AG04450 (cell line): ENCODE measurements around the gene BCDIN3D. TPM values are rescaled to one million over a fixed set of nuclear protein-coding genes. Genes with fewer than 3 reads are reported as not detected.
A peak's percentile ranks its signal among the peaks of the same experiment; 100 is the strongest.

Experiments used
- CTCF ChIA-PET: fragments of 300-600, 350-600 bp; formaldehyde crosslinking; extraction: SDS; loops from one replicate; lab custom pipeline; 2022; ENCODE audit warnings: antibody characterized with exemption, inconsistent platforms; lab: Charles Lee
- POLR2A ChIA-PET: fragments of 350-600 bp; formaldehyde crosslinking; extraction: SDS; loops from one replicate; lab custom pipeline; 2021; ENCODE audit warnings: antibody characterized with exemption, inconsistent platforms; lab: Yijun Ruan, JAX
- DNase-seq: peaks from one replicate; pipeline ENCODE4 v3.0.0-alpha.2; 2011; ENCODE audit warnings: low read depth, low spot score
- H3K27ac ChIP-seq: one replicate; pipeline ENCODE4 v1.5.1; 2012; ENCODE audit warnings: low read depth, low read length, control low read depth
- H3K27me3 ChIP-seq: one replicate; pipeline ENCODE4 v1.6.0; 2012; ENCODE audit warnings: low read length; ENCODE audit not compliant: control insufficient read depth, insufficient read depth
- H3K4me3 ChIP-seq: 2 replicates; pipeline ENCODE4 v1.5.1; 2011; ENCODE audit warnings: mild to moderate bottlenecking, low read depth, low read length, control low read depth
- H3K9me3 ChIP-seq: 2 replicates; pipeline ENCODE4 v1.5.1; 2012; ENCODE audit warnings: low read length; ENCODE audit not compliant: control insufficient read depth, insufficient read depth
- CTCF ChIP-seq: IDR thresholded peaks from 2 replicates; pipeline ENCODE4 v1.5.1; 2011; ENCODE audit warnings: low read depth, low read length, control low read depth, inconsistent platforms
- polyA plus RNA-seq: library from polyadenylated mRNA; depleted of rRNA; stranded (reverse); fragments of >200 nt; gene quantifications from 2 replicates; pipeline ENCODE4 v1.2.3, GENCODE V29; 2011

The BCDIN3D gene
- polyA plus RNA-seq, 1 experiment, result 3.8 TPM

GRCh38 chr12:49846032-49846431, 3.1 kb upstream of the BCDIN3D start:
- ChIA-PET POLR2A (interaction anchor here (0.6 kb wide), 1 partner anchor 195 kb away, joined by 5 read pairs; no protein-coding TSS in a partner anchor), CTCF (interaction anchor here (2.5 kb wide), 1 partner anchor 21 kb away, joined by 9 read pairs; no protein-coding TSS in a partner anchor)
- no peak overlapping the region for H3K4me3 ChIP-seq
- DNase-seq, result no peak
- H3K27me3 ChIP-seq, result peaks cover 16% of the 10 kb centered on the region
- no peaks in the 10 kb centered on the region for H3K9me3 ChIP-seq
- TF ChIP-seq CTCF, result no peak
- no peak overlapping the region for H3K27ac ChIP-seq

- H3K27me3 ChIP-seq, result peaks cover 5% of the 10 kb centered on the region
- H3K27ac ChIP-seq, result no peak overlapping the region
- no peak overlapping the region for H3K4me3 ChIP-seq
- CTCF ChIA-PET, result interaction anchor here (1.4 to 2.5 kb wide), 2 partner anchors 23 kb away, joined by 7 to 9 read pairs; no protein-coding TSS in a partner anchor
- no peak for TF ChIP-seq CTCF
- H3K9me3 ChIP-seq, result no peaks in the 10 kb centered on the region
- DNase-seq, result no peak
- POLR2A ChIA-PET, result interaction anchor here (1.8 kb wide), 1 partner anchor 16 kb away, joined by 23 read pairs; the partner anchor contains the start of gene NCKAP5L
Observed at GRCh38 chr12:49843876-49844437, 1.1 kb upstream of the BCDIN3D start.

GRCh38 chr12:49843411-49843810, 505 bp upstream of the BCDIN3D start:
- peak overlapping the region; percentile 92 for H3K27ac ChIP-seq
- H3K4me3 ChIP-seq, result peak overlapping the region; percentile 83
- no peak for TF ChIP-seq CTCF
- CTCF ChIA-PET, result interaction anchor here (1.4 kb wide), 1 partner anchor 24 kb away, joined by 7 read pairs; no protein-coding TSS in a partner anchor
- H3K9me3 ChIP-seq, result no peaks in the 10 kb centered on the region
- peaks cover 5% of the 10 kb centered on the region for H3K27me3 ChIP-seq
- POLR2A ChIA-PET, result interaction anchor here (0.6 to 1.8 kb wide), 4 partner anchors 16 to 71 kb away, joined by 3 to 23 read pairs (median 4); partner anchors contain the start of gene NCKAP5L
- no peak for DNase-seq

- H3K27me3 ChIP-seq, result no peaks in the 10 kb centered on the region
- H3K27ac ChIP-seq, result no peak overlapping the region
- H3K9me3 ChIP-seq, result no peaks in the 10 kb centered on the region
- CTCF ChIA-PET, result interaction anchor here (0.6 to 3.5 kb wide), 19 partner anchors 10 to 761 kb away, joined by 3 to 30 read pairs (median 3); partner anchors contain the start of genes NCKAP5L and TMBIM6
- DNase-seq, result no peak
- H3K4me3 ChIP-seq, result no peak overlapping the region
- POLR2A ChIA-PET, result interaction anchor here (0.7 to 1.5 kb wide), 3 partner anchors 11 to 516 kb away, joined by 3 to 7 read pairs (median 5); partner anchors contain the start of genes NCKAP5L and TROAP
- peak; percentile 68 for TF ChIP-seq CTCF
Observed at GRCh38 chr12:49838973-49839633, 3.8 kb downstream of the BCDIN3D start.
